ENCODE results near the gene ITPRIPL2.

ITPRIPL2 gene

DNA sequence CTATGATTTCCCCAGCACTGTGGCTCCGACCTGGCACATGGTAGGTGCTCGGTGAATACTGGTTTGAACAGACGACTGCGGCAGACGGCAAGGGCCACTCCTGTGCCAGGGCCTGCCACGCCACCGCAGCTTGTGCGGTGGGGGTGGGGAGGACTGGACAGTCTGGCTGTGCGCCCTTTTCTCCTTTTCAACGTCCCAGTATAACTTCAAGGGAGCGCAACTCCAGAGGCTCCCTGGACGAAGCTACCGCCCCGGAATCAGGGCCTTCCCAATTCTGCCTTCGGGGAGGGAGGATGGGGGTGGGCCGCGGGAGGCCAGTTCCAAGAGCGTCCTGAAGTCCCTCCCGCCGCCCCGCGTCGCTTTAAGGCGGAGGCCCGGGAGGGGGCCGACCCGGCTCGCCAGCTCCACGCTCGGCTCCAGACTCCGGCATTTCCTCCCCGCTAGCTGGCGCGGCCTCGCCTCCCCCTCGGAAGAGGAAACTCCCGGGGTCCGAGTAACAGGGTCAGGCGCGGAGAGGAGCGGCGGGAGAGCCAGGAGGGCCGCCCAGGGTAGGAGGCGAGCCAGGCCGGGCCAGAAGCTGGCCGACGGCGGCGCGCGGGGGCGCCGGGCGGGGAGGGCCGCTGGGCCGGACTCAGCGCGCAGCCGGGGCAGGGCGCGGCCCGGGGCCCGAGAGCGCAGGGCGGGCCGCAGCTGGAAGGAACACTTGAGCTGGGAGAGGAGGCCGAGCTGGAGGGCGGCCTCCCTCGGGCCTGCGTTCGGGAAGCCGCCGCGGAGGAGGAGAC, at the start of gene ITPRIPL2:
TSS of gene ITPRIPL2 (plus strand) at position 388 of the 782 bp plus-strand sequence. CDS start 498 bp downstream, outside the sequence.
- Histone ChIP-seq H3K4me1 (ENCODE audit: control insufficient read depth, insufficient read depth, low read length) (peaks cover 32% of the 10 kb centered on the region), H3K36me3 (ENCODE audit: control insufficient read depth in 2 of 2, insufficient read depth in 2 of 2, low read length in 2 of 2) (peaks cover 0 to 4% of the 10 kb centered on the region in 2 donors), H3K4me3 (ENCODE audit: low read length in 2 of 2) (peak within 1 kb of the TSS; percentile 75 to 83), H3K27me3 (ENCODE audit: control insufficient read depth in 1 of 2, insufficient read depth in 2 of 2, low read length in 2 of 2) (no peaks in the 10 kb centered on the region), H3K27ac (ENCODE audit: low read length) (peak within 1 kb of the TSS; percentile 76), H3K9ac (ENCODE audit: low read length in 2 of 2) (peak within 1 kb of the TSS; percentile 79 to 82), H3K9me3 (ENCODE audit: control insufficient read depth in 2 of 2, low read length in 2 of 2) (no peaks in the 10 kb centered on the region)

DNA sequence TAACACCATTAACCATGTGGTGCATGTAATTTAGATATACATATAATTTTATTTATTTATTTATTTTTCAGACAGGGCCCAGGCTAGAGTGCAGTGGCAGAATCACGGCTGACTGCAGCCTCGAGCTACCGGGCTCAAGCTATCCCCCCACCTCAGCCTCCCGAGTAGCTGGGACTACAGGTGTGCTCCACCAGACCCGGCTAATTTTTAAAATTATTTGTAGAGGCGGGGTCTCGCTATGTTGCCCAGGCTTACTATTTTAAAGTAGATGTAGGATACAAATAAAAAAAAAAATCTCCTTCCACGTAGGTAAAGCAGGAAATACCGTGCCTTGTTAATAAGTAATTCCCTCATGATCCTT, 46.8 kb upstream of the ITPRIPL2 start:
- Histone ChIP-seq H3K9me3 (ENCODE audit: control insufficient read depth in 2 of 2, low read length in 2 of 2) (no peaks in the 10 kb centered on the region), H3K27me3 (ENCODE audit: control insufficient read depth in 1 of 2, insufficient read depth in 2 of 2, low read length in 2 of 2) (no peaks in the 10 kb centered on the region), H3K9ac (ENCODE audit: low read length in 2 of 2) (peak overlapping the region in 1 of 2 donors; percentile 98), H3K4me3 (ENCODE audit: low read length in 2 of 2) (peak overlapping the region; percentile 95 to 97), H3K27ac (ENCODE audit: low read length) (peak overlapping the region; percentile 100), H3K36me3 (ENCODE audit: control insufficient read depth in 2 of 2, insufficient read depth in 2 of 2, low read length in 2 of 2) (peaks cover 0 to 3% of the 10 kb centered on the region in 2 donors), H3K4me1 (ENCODE audit: control insufficient read depth, insufficient read depth, low read length) (peaks cover 7% of the 10 kb centered on the region)

DNA sequence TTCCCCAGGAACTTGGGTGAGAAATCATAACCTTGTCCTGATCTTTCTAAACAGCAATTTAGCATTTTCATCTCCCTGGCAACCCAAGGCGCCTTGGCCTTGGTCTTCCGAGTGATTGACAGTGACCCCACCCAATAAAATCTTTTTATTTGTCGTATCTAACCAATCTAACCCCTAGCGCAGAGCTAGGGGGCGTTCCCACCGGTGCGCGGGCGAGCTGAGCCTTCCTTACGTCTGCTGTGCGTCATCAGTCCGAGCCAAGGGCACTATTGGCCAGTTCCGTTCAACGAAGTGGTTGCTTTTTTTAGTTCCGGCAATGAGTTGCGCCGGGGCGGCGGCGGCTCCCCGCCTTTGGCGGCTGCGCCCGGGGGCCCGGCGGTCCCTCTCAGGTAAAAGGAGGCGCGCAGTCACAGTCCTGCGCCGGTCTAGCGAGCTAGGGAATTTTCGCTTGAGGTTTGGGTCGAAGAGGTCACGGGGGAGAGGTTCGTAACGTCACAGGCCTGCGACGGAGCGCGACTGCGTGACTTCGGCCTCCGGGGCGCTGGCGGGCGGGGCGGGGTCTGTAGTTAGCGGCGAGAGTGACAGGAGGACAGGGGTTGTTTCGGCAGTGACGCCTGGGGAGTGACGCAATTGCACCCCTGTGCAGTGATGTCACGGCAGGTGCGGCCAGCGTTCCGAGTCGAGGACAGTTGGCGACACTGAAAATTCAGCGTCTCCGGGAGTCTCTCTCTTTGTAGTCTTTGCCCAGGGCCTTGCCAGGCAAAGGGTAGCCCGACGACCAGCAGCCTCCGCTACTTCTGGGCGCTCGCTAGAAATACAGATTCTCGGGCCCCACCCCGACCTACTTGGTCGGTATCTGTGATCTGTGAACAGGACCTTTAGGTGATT, 46.2 kb upstream of the ITPRIPL2 start, which contains the start of gene COQ7:
TSS of gene COQ7 (plus strand) at position 266 of the 888 bp plus-strand sequence. CDS start at position 317, 51 bp downstream.
- Histone ChIP-seq H3K4me1 (ENCODE audit: control insufficient read depth, insufficient read depth, low read length) (peaks cover 7% of the 10 kb centered on the region), H3K9ac (ENCODE audit: low read length in 2 of 2) (peak within 1 kb of the TSS; percentile 98 to 99), H3K9me3 (ENCODE audit: control insufficient read depth in 2 of 2, low read length in 2 of 2) (no peaks in the 10 kb centered on the region), H3K4me3 (ENCODE audit: low read length in 2 of 2) (peak within 1 kb of the TSS; percentile 95 to 97), H3K36me3 (ENCODE audit: control insufficient read depth in 2 of 2, insufficient read depth in 2 of 2, low read length in 2 of 2) (peaks cover 3 to 8% of the 10 kb centered on the region in 2 donors), H3K27ac (ENCODE audit: low read length) (peak within 1 kb of the TSS; percentile 100), H3K27me3 (ENCODE audit: control insufficient read depth in 1 of 2, insufficient read depth in 2 of 2, low read length in 2 of 2) (no peaks in the 10 kb centered on the region)

DNA sequence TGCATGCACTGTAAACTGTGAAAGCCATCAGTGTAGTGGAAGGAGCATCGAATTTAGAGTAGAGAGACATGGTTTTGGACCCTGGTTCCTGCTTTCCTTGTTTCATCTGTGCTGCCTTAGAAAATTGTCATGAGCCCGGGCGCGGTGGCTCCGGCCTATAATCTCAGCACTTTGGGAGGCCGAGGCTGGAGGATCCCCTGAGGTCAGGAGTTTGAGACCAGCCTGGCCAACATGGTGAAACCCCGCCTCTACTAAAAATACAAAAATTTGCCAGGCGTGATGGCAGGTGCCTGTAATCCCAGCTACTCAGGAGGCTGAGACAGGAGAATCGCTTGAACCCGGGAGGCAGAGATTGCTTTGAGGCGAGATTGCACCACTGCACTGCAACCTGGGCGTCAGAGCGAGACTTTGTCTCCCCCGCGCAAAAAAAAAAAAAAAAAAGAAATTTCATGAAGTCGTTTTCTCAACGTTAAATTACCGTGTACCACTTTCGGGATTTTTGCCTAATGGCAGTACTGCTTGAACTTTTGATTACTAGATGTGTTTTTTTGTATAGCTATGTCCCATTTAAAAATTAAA, 45.4 kb upstream of the ITPRIPL2 start:
- Histone ChIP-seq H3K4me1 (ENCODE audit: control insufficient read depth, insufficient read depth, low read length) (peaks cover 7% of the 10 kb centered on the region), H3K4me3 (ENCODE audit: low read length in 2 of 2) (peak overlapping the region; percentile 95 to 97), H3K9ac (ENCODE audit: low read length in 2 of 2) (peak overlapping the region; percentile 98 to 99), H3K27me3 (ENCODE audit: control insufficient read depth in 1 of 2, insufficient read depth in 2 of 2, low read length in 2 of 2) (no peaks in the 10 kb centered on the region), H3K27ac (ENCODE audit: low read length) (peak overlapping the region; percentile 100), H3K9me3 (ENCODE audit: control insufficient read depth in 2 of 2, low read length in 2 of 2) (no peaks in the 10 kb centered on the region), H3K36me3 (ENCODE audit: control insufficient read depth in 2 of 2, insufficient read depth in 2 of 2, low read length in 2 of 2) (peaks cover 5 to 14% of the 10 kb centered on the region in 2 donors)

DNA sequence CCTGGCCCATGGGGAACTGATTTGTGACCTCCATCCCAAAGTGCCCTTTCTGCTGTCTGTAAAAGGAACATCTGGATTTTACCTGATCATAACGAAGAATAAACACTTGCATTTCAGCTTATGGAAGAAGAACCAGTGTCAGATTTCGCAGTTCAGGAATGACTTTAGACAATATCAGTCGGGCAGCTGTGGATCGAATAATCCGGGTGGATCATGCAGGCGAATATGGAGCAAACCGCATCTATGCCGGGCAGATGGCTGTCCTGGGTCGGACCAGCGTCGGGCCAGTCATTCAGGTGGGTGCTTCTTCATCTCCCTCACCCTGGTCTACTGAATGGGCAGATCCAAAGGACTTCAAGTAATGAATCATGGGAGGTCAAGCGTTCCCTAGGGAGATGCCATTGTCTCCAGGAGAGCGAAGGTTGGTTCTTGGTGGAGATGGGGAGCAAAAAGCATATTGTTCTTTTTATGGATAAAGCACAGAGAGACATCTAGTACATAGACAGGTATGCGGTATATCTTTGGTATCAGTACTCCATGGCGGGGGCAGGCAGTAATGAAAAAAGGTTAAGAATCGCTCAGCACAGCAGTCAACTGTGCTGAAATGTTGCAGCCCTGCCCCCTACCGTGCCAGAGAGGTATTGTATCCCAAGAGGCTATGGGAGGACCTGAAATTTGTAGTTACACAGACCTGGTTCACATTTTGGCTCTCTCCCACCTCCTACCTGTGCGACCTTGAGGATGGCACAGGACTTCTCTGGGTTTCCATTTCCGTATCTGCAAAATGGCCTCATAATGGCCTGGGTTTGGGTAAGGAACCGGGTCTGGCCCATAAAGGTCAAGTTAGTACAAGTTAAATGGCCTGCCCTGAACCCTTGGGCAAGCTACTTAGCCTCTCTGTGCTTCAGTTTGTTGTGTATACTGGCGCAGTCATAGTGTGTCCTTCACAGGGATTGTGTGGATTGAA, 41.7 kb upstream of the ITPRIPL2 start:
- Histone ChIP-seq H3K27ac (ENCODE audit: low read length) (no peak overlapping the region), H3K36me3 (ENCODE audit: control insufficient read depth in 2 of 2, insufficient read depth in 2 of 2, low read length in 2 of 2) (peaks cover 13 to 25% of the 10 kb centered on the region in 2 donors), H3K4me3 (ENCODE audit: low read length in 2 of 2) (no peak overlapping the region), H3K9me3 (ENCODE audit: control insufficient read depth in 2 of 2, low read length in 2 of 2) (no peaks in the 10 kb centered on the region), H3K27me3 (ENCODE audit: control insufficient read depth in 1 of 2, insufficient read depth in 2 of 2, low read length in 2 of 2) (no peaks in the 10 kb centered on the region), H3K4me1 (ENCODE audit: control insufficient read depth, insufficient read depth, low read length) (peaks cover 13% of the 10 kb centered on the region), H3K9ac (ENCODE audit: low read length in 2 of 2) (no peak overlapping the region)

DNA sequence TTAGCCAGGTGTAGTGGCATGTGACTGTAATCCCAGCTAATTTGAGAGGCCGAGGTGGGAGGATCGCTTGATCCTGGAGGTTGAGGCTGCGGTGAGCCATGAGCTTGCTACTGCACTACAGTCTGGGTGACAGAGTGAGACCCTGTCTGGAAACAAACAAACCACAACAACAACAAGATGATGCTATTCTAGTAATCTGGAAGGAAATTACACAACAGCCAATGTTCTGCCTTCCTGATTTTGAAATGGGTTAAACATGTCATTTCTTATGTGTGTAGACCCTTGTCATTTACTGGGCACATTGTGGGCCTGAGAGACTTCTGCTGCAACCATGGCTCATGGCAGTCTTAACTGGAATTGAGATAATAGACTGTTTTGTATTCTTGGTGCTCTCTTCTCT, 40.4 kb upstream of the ITPRIPL2 start:
- H3K4me3 ChIP-seq (ENCODE audit: low read length in 2 of 2): no peak overlapping the region
- H3K27ac ChIP-seq (ENCODE audit: low read length): no peak overlapping the region
- H3K9me3 ChIP-seq (ENCODE audit: control insufficient read depth in 2 of 2, low read length in 2 of 2): no peaks in the 10 kb centered on the region
- H3K36me3 ChIP-seq (ENCODE audit: control insufficient read depth in 2 of 2, insufficient read depth in 2 of 2, low read length in 2 of 2): peaks cover 13 to 30% of the 10 kb centered on the region in 2 donors
- peaks cover 8% of the 10 kb centered on the region for H3K4me1 ChIP-seq (ENCODE audit: control insufficient read depth, insufficient read depth, low read length)
- H3K9ac ChIP-seq (ENCODE audit: low read length in 2 of 2): no peak overlapping the region
- H3K27me3 ChIP-seq (ENCODE audit: control insufficient read depth in 1 of 2, insufficient read depth in 2 of 2, low read length in 2 of 2): no peaks in the 10 kb centered on the region

DNA sequence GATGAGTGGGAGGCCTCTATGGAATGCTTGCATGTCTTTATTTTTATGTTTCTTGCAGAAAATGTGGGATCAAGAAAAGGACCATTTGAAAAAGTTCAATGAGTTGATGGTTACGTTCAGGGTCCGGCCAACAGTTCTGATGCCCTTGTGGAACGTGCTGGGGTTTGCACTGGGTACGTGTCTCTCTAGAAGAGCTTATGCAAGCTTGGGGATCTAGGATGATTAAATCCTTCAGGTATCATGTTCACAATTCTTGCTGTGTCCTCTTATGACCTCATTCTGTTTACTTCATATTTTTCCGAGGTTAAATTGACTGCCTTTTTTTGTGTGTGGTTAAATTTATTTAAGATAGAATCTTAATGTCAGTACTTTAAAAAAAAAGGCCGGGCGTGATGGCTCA, 39.9 kb upstream of the ITPRIPL2 start:
- Histone ChIP-seq H3K9me3 (ENCODE audit: control insufficient read depth in 2 of 2, low read length in 2 of 2) (no peaks in the 10 kb centered on the region), H3K9ac (ENCODE audit: low read length in 2 of 2) (no peak overlapping the region), H3K27ac (ENCODE audit: low read length) (no peak overlapping the region), H3K4me1 (ENCODE audit: control insufficient read depth, insufficient read depth, low read length) (peaks cover 7% of the 10 kb centered on the region), H3K36me3 (ENCODE audit: control insufficient read depth in 2 of 2, insufficient read depth in 2 of 2, low read length in 2 of 2) (peaks cover 18 to 34% of the 10 kb centered on the region in 2 donors), H3K4me3 (ENCODE audit: low read length in 2 of 2) (no peak overlapping the region), H3K27me3 (ENCODE audit: control insufficient read depth in 1 of 2, insufficient read depth in 2 of 2, low read length in 2 of 2) (no peaks in the 10 kb centered on the region)

DNA sequence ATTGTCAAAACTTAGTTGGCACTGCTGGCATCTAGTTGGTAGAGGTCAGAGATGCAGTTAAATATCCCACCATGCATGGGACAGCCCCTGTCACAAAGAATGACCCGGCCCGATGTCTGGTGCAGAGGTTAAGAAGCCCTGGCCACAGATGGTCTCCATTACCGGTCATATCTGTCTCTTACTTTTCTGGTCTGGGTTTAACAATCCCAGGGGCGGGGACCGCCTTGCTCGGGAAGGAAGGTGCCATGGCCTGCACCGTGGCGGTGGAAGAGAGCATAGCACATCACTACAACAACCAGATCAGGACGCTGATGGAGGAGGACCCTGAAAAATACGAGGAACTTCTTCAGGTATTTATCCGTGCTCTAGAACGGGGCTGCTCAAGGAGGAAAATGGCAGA, 38.3 kb upstream of the ITPRIPL2 start:
- no peaks in the 10 kb centered on the region for H3K9me3 ChIP-seq (ENCODE audit: control insufficient read depth in 2 of 2, low read length in 2 of 2)
- H3K27ac ChIP-seq (ENCODE audit: low read length): no peak overlapping the region
- H3K9ac ChIP-seq (ENCODE audit: low read length in 2 of 2): no peak overlapping the region
- peaks cover 7% of the 10 kb centered on the region for H3K4me1 ChIP-seq (ENCODE audit: control insufficient read depth, insufficient read depth, low read length)
- H3K4me3 ChIP-seq (ENCODE audit: low read length in 2 of 2): no peak overlapping the region
- peaks cover 21 to 40% of the 10 kb centered on the region in 2 donors for H3K36me3 ChIP-seq (ENCODE audit: control insufficient read depth in 2 of 2, insufficient read depth in 2 of 2, low read length in 2 of 2)
- no peaks in the 10 kb centered on the region for H3K27me3 ChIP-seq (ENCODE audit: control insufficient read depth in 1 of 2, insufficient read depth in 2 of 2, low read length in 2 of 2)

DNA sequence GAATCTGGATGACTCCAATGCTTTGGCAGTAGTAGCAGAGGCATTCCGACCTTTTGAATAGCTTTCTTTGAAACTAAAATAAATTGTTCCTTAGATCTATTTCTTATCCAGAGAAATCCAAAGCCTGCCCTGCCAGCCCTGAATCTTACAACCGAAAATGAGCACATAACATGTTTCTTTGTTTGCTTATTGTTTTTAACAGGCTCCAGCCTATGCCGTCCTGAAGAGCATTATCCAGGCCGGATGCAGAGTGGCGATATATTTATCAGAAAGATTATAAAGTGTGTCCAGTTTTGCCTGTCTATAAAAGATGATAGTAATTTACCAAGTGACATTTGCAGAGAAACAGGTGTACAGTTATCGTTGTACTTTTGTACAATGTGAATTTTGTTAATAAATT, 35.9 kb upstream of the ITPRIPL2 start:
- Histone ChIP-seq H3K4me3 (ENCODE audit: low read length in 2 of 2) (no peak overlapping the region), H3K4me1 (ENCODE audit: control insufficient read depth, insufficient read depth, low read length) (peaks cover 7% of the 10 kb centered on the region), H3K27me3 (ENCODE audit: control insufficient read depth in 1 of 2, insufficient read depth in 2 of 2, low read length in 2 of 2) (no peaks in the 10 kb centered on the region), H3K27ac (ENCODE audit: low read length) (no peak overlapping the region), H3K9me3 (ENCODE audit: control insufficient read depth in 2 of 2, low read length in 2 of 2) (no peaks in the 10 kb centered on the region), H3K9ac (ENCODE audit: low read length in 2 of 2) (no peak overlapping the region), H3K36me3 (ENCODE audit: control insufficient read depth in 2 of 2, insufficient read depth in 2 of 2, low read length in 2 of 2) (peaks cover 17 to 28% of the 10 kb centered on the region in 2 donors)
